Thyroid gland (tissue), 4 donors: Measurements from ENCODE around the gene ZDHHC17.

ENCODE experiments used
- CTCF ChIP-seq, 6 experiments: fragments of 200-600 bp in 3 of 6; fragments of 450-650 bp in 3 of 6; sonication (generic) in 3 of 6; IDR thresholded peaks; one replicate each; pipeline ENCODE4 v1.5.1; 2016 to 2019; ENCODE audit warnings: antibody characterized with exemption in 6 of 6, mild to moderate bottlenecking in 2 of 6, inconsistent platforms in 1 of 6, moderate library complexity in 1 of 6
- POLR2A ChIP-seq, 2 donors: fragments of 450-650 bp; IDR thresholded peaks; one replicate each; pipeline ENCODE4 v1.6.1; 2017; ENCODE audit warnings: antibody characterized with exemption in 2 of 2, mild to moderate bottlenecking in 2 of 2, moderate library complexity in 1 of 2

- TF ChIP-seq CTCF (IDR thresholded peaks at IDR 0.05) (no peak), POLR2A (IDR thresholded peaks at IDR 0.05) (no peak)
Measured at GRCh38 chr12:76890151-76891143, 126.5 kb downstream of the ZDHHC17 start.
